ENCODE measurements around the gene CFAP299.

DNA sequence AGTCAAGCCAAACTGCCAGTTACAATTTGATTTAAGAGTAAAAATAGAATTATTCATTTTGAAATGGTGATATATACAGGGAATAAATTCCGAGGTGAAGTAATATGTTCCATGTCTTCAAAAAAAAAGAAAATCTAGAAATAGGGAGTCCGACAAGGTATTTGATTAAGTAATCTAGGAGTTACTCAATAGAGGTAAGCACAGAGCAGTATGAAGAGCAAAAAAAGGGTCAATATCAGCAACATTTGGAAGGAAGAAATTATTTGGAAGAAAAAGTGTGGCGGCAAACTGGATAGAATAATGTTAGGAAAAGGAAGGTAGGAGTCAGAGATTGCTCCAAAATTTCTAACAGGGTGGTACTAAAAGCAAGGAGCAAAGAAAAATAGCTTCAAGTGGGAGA is 581.2 kb downstream of the CFAP299 start:
- TF ChIP-seq, protein P1, sequence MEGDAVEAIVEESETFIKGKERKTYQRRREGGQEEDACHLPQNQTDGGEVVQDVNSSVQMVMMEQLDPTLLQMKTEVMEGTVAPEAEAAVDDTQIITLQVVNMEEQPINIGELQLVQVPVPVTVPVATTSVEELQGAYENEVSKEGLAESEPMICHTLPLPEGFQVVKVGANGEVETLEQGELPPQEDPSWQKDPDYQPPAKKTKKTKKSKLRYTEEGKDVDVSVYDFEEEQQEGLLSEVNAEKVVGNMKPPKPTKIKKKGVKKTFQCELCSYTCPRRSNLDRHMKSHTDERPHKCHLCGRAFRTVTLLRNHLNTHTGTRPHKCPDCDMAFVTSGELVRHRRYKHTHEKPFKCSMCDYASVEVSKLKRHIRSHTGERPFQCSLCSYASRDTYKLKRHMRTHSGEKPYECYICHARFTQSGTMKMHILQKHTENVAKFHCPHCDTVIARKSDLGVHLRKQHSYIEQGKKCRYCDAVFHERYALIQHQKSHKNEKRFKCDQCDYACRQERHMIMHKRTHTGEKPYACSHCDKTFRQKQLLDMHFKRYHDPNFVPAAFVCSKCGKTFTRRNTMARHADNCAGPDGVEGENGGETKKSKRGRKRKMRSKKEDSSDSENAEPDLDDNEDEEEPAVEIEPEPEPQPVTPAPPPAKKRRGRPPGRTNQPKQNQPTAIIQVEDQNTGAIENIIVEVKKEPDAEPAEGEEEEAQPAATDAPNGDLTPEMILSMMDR (IDR thresholded peaks at IDR 0.05): no peak
- no peak for TF ChIP-seq POLR2A (IDR thresholded peaks at IDR 0.05)
- TF ChIP-seq POLR2AphosphoS5 (IDR thresholded peaks at IDR 0.05): no peak
